SHP77 treated with DMSO at 0.1 percent for 48 hours (cell line): ENCODE measurements around the gene ZNF543.
"Not testable (repeated sequence)": the region's sequence is repeated elsewhere in the genome, so short reads cannot be mapped to it uniquely, and the experiment has no call there.

Experiments
- DNase-seq: peaks from one replicate; lab custom pipeline; 2025; lab: John Stamatoyannopoulos, UW

The ZNF543 gene

GRCh38 chr19:57320180-57321084, at the start of gene ZNF543:
Gene ZNF543, plus strand, starts transcription at chr19:57320472. Its CDS starts 382 bp downstream, at chr19:57320854.
- peak; percentile 76 for DNase-seq

- no peak for DNase-seq
Observed at GRCh38 chr19:57271280-57271679, 49.0 kb upstream of the ZNF543 start.

GRCh38 chr19:57273014-57273413, 47.3 kb upstream of the ZNF543 start:
- no peak for DNase-seq

GRCh38 chr19:57276430-57276829, 43.8 kb upstream of the ZNF543 start:
- no peak for DNase-seq

GRCh38 chr19:57278481-57278880, 41.8 kb upstream of the ZNF543 start:
- not testable (repeated sequence) for DNase-seq

GRCh38 chr19:57279418-57280164, 40.7 kb upstream of the ZNF543 start:
- peak; percentile 76 for DNase-seq

GRCh38 chr19:57280165-57280961, 39.9 kb upstream of the ZNF543 start, which contains the start of gene ZNF460:
Gene ZNF460, plus strand, starts transcription at chr19:57280485. Its CDS starts 322 bp downstream, at chr19:57280807.
- peak; percentile 83 for DNase-seq

- no peak for DNase-seq
Observed at GRCh38 chr19:57280962-57281400, 39.3 kb upstream of the ZNF543 start.

- no peak for DNase-seq
Observed at GRCh38 chr19:57282011-57282643, 38.1 kb upstream of the ZNF543 start.

GRCh38 chr19:57288373-57288772, 31.9 kb upstream of the ZNF543 start:
- no peak for DNase-seq

GRCh38 chr19:57290970-57291369, 29.3 kb upstream of the ZNF543 start:
- DNase-seq: no peak

- no peak for DNase-seq
Observed at GRCh38 chr19:57292547-57292946, 27.7 kb upstream of the ZNF543 start.

- no peak for DNase-seq
Observed at GRCh38 chr19:57293719-57294118, 26.6 kb upstream of the ZNF543 start.

- no peak for DNase-seq
Observed at GRCh38 chr19:57302020-57302465, 18.2 kb upstream of the ZNF543 start.

- DNase-seq: no peak
Observed at GRCh38 chr19:57302727-57303401, 17.4 kb upstream of the ZNF543 start.

- DNase-seq: no peak
Observed at GRCh38 chr19:57305056-57305455, 15.2 kb upstream of the ZNF543 start.

- DNase-seq: no peak
Observed at GRCh38 chr19:57308514-57308913, 11.8 kb upstream of the ZNF543 start.

GRCh38 chr19:57310792-57311191, 9.5 kb upstream of the ZNF543 start:
- DNase-seq: no peak

- DNase-seq: no peak
Observed at GRCh38 chr19:57314146-57314545, 6.1 kb upstream of the ZNF543 start.

- no peak for DNase-seq
Observed at GRCh38 chr19:57317503-57317902, 2.8 kb upstream of the ZNF543 start.

- no peak for DNase-seq
Observed at GRCh38 chr19:57319869-57320179, 448 bp upstream of the ZNF543 start.
